22Rv1 (cell line): Measurements from ENCODE around the gene SPECC1.
A peak's percentile ranks its signal among the peaks of the same experiment; 100 is the strongest.

Experiments used
- H3K27ac ChIP-seq: fragments of 450-650 bp; 2 replicates; pipeline ENCODE4 v1.5.1; 2017
- CTCF ChIP-seq: fragments of 450-650 bp; IDR thresholded peaks from 2 replicates; pipeline ENCODE4 v1.5.1; 2017; ENCODE audit warnings: mild to moderate bottlenecking
- ZFX ChIP-seq: fragments of 450-650 bp; IDR thresholded peaks from 2 replicates; pipeline ENCODE4 v1.6.1; 2017; ENCODE audit warnings: antibody characterized with exemption, borderline replicate concordance

Gene SPECC1

GRCh38 chr17:20246692-20247091 lies 237.5 kb downstream of the SPECC1 start:
- TF ChIP-seq ZFX (no peak), CTCF (no peak)
- no peak overlapping the region for H3K27ac ChIP-seq

GRCh38 chr17:20253323-20253722 lies 244.2 kb downstream of the SPECC1 start:
- H3K27ac ChIP-seq = no peak overlapping the region
- no peak for TF ChIP-seq CTCF
- TF ChIP-seq ZFX = no peak

GRCh38 chr17:20254541-20254940 lies 245.4 kb downstream of the SPECC1 start:
- no peak for TF ChIP-seq CTCF
- TF ChIP-seq ZFX = no peak
- no peak overlapping the region for H3K27ac ChIP-seq

- TF ChIP-seq CTCF = no peak
- TF ChIP-seq ZFX = no peak
- no peak overlapping the region for H3K27ac ChIP-seq
Measured at GRCh38 chr17:20256144-20256543, 247.0 kb downstream of the SPECC1 start.

- H3K27ac ChIP-seq = no peak overlapping the region
- no peak for TF ChIP-seq ZFX
- TF ChIP-seq CTCF = no peak
Measured at GRCh38 chr17:20257008-20257407, 247.8 kb downstream of the SPECC1 start.

- TF ChIP-seq CTCF (no peak), ZFX (no peak)
- no peak overlapping the region for H3K27ac ChIP-seq
Measured at GRCh38 chr17:20257798-20258197, 248.6 kb downstream of the SPECC1 start.

GRCh38 chr17:20259668-20260067 lies 250.5 kb downstream of the SPECC1 start:
- TF ChIP-seq CTCF (no peak), ZFX (no peak)
- H3K27ac ChIP-seq = peak overlapping the region; percentile 76
